ENCODE results near the gene C1orf21. TPM values are rescaled to one million over a fixed set of nuclear protein-coding genes. Genes with fewer than 3 reads are reported as not detected.

C1orf21 gene
- total RNA-seq, 1 donor, result 47.3 TPM

DNA sequence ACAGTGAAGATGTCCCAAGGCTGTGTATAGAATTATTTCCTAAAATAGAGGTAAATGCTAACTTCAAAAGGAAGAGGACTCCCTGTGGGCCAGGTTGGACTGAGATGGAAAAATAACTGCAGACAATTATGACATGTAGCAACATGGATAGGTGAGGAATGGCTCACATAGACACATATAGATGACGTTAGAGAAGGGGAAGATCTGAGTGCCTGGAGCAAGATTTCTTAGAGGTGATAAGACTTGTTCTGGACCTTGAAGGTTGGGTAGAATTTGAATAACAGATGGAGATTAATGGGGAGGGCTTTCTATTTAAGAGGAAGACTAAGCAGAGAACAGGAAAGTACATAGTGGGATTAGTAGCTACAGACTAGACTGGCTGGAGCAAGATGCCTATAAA is 76.9 kb downstream of the C1orf21 start:
- no peak overlapping the region for H3K4me3 ChIP-seq (ENCODE audit: low read depth, low read length)
- DNase-seq (ENCODE audit: low read depth), result no peak
- TF ChIP-seq, protein P1, sequence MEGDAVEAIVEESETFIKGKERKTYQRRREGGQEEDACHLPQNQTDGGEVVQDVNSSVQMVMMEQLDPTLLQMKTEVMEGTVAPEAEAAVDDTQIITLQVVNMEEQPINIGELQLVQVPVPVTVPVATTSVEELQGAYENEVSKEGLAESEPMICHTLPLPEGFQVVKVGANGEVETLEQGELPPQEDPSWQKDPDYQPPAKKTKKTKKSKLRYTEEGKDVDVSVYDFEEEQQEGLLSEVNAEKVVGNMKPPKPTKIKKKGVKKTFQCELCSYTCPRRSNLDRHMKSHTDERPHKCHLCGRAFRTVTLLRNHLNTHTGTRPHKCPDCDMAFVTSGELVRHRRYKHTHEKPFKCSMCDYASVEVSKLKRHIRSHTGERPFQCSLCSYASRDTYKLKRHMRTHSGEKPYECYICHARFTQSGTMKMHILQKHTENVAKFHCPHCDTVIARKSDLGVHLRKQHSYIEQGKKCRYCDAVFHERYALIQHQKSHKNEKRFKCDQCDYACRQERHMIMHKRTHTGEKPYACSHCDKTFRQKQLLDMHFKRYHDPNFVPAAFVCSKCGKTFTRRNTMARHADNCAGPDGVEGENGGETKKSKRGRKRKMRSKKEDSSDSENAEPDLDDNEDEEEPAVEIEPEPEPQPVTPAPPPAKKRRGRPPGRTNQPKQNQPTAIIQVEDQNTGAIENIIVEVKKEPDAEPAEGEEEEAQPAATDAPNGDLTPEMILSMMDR (IDR thresholded peaks at IDR 0.05; ENCODE audit: insufficient read depth, low read length), result no peak

DNA sequence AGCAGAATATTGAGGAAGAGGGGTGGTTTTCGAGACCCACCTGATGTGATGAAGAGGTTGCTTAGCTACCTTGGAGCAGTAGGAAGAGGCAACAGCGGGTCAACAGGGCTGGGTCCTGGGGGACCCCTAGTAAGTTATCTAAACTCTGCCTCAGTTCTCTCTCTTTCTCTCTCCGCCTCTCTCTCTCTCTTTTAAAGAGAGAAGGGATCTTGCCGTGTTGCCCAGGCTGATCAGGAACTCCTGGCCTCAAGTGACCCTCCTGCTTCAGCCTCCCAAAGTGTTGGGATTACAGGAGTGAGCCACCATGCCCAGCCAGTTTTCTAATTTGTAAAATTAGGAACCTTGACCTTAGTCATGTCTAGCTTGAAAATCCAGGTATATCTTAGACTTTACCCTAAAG is 77.9 kb downstream of the C1orf21 start:
- TF ChIP-seq, protein P1 (IDR thresholded peaks at IDR 0.05; ENCODE audit: insufficient read depth, low read length), result no peak
- DNase-seq (ENCODE audit: low read depth), result no peak
- no peak overlapping the region for H3K4me3 ChIP-seq (ENCODE audit: low read depth, low read length)

DNA sequence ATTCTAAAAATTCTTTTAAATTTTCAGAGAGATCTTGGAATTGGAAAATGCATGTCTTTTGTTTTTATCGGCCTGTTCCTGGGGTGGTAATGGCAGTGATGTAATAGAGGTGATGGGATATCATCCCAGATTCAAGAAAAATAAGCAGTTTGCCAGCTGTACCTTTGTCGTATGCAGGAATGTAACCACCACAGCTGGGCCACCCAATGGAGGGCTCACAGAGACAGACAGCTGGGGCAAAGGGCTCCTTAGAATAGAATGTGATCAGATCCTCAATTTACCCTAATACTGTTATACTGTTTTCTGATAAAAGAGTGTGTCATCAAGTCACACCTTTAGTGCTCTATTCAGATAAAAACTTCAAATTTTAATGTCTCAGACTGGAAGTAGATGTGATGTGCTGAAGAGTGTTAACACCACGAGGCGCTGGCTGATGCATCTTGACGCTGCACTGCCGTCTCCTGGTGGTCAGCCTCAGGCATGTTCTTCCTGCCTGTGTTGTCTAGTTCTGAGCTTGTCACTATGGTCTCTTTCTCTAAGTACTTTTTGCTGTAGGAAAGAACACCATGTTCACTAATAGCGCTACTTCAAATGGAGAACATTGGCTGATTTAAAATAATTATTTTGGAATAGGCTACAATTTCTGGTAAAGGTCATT is 78.8 kb downstream of the C1orf21 start:
- H3K4me3 ChIP-seq (ENCODE audit: low read depth, low read length), result no peak overlapping the region
- no peak for DNase-seq (ENCODE audit: low read depth)
- TF ChIP-seq, protein P1 (IDR thresholded peaks at IDR 0.05; ENCODE audit: insufficient read depth, low read length), result no peak

DNA sequence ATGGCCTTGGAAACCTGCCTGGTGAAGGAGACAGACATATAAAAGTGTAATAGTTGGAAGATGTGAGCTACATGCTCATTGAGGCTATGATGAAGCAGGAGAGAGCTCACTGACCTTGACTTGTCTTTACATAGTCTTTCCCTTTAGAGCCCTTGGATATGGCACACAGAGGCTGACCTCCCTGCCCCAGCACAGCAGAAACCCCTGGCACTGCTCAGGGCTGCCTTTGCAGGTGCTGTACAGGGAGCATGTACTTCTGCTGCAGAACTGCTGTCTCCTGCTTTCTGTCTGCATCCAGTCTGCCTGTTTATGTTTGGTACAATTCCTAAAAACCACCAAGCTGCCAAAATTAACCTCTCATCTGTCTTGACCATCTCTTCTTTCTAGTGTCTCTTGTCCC is 80.5 kb downstream of the C1orf21 start:
- DNase-seq (ENCODE audit: low read depth), result no peak

DNA sequence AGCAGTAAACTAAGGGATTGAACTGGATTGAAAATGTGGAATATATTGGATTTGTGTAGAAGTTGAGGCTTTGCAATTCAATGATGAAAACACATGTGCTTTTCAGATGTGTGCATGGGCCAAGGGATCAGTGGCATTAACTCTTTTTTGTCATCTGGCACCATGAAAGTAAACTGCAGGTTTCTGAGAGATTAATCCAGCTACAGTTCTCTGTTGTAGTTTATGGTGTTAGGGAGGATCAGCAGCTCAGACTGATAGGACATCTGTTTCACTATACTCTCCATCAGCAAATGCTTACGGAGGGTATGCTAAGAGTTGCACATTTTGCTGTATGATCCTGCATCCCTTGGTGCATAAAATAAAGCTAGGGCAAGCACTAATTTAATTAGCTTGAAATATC is 82.6 kb downstream of the C1orf21 start:
- no peak for DNase-seq (ENCODE audit: low read depth)
- TF ChIP-seq, protein P1 (IDR thresholded peaks at IDR 0.05; ENCODE audit: insufficient read depth, low read length), result no peak
- no peak overlapping the region for H3K4me3 ChIP-seq (ENCODE audit: low read depth, low read length)

More for the DNA sequence above, 80.5 kb downstream of the C1orf21 start:
- no peak overlapping the region for H3K4me3 ChIP-seq (ENCODE audit: low read depth, low read length)
- TF ChIP-seq, protein P1 (IDR thresholded peaks at IDR 0.05; ENCODE audit: insufficient read depth, low read length), result no peak

DNA sequence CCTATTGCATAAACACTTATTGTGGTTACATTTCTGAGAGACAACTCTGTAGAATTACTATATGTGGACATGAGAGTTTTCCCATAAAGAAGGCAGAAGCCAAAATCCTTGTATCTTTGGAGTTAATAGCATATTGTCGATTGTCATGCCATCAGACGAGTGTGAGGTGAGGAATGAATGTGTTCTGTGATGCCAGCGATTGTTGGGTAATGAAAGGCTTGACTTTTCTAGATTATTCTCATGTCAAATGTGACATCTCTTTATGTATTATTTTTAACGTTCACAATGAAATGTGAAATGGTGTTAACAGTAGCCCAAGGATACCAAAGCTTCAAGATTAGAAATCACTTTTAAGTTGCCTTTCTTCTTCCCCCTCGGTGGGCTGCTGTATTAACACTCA is 84.9 kb downstream of the C1orf21 start:
- TF ChIP-seq, protein P1 (IDR thresholded peaks at IDR 0.05; ENCODE audit: insufficient read depth, low read length), result no peak
- DNase-seq (ENCODE audit: low read depth), result no peak
- H3K4me3 ChIP-seq (ENCODE audit: low read depth, low read length), result no peak overlapping the region

DNA sequence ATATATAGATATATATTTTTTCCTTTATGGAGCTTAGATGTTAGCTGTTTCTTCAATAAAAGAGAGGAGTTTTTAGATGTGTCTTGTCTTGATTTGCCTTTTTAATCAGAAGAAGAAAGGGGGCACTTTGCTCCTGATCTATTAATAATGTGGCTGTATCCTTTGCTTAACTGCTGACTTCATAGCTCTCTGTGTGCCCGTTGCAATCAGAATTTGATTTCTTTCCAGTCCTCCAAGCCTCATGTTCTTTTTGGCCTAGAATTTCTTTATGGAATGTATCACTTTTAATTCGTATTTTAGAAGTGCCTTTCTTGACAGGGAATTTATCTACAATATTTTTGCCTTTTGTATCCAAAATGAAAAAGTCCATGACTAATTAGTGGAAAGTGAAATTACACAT is 85.3 kb downstream of the C1orf21 start:
- peak; percentile 13 for DNase-seq (ENCODE audit: low read depth)
- TF ChIP-seq, protein P1 (IDR thresholded peaks at IDR 0.05; ENCODE audit: insufficient read depth, low read length), result no peak

More for the DNA sequence above, 85.3 kb downstream of the C1orf21 start:
- no peak overlapping the region for H3K4me3 ChIP-seq (ENCODE audit: low read depth, low read length)

Data from fibroblast of the aortic adventitia (primary cell).